Measurements from ENCODE around the gene LPAR1.

DNA sequence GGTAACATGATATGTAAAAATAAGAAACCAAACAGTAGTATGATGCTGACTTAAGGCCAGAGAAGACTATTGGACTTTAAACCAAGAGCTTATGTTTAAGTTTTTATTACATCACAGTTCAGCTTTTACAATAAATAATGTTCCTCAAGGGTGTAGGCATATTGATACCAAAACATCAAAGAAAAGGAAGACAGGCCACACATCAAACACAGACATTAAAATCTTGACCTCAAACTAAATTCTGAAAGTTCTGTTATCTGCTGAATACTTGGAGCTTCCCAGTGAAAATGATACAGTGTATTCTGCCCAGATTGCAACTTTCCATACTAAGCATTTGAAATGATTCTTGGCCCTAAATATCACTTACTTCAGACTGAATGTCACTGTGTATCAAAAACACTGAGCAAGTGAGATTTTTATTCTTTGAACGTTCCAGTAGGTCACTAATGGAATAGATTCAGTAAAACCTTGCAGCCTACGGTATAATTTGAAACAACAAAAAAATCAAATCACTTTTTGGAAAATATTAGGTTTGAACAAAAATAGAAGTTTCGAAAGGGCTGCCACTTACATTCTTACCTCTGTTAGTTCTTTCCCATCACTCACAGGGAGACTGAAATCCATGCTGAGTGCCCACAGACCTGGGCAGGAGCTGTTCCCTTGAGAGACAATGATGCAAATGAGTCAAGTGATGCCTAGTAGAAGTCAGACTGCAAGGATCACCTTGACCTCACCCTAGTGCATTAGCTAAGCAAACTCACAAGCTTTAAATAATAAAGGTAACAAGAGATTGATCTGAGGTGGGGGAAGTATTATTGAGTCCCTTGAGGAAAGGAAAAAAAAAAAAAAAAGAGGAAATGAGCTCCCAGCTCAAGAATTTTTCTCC, 2.5 kb downstream of the LPAR1 start:
- TF ChIP-seq, protein P1, sequence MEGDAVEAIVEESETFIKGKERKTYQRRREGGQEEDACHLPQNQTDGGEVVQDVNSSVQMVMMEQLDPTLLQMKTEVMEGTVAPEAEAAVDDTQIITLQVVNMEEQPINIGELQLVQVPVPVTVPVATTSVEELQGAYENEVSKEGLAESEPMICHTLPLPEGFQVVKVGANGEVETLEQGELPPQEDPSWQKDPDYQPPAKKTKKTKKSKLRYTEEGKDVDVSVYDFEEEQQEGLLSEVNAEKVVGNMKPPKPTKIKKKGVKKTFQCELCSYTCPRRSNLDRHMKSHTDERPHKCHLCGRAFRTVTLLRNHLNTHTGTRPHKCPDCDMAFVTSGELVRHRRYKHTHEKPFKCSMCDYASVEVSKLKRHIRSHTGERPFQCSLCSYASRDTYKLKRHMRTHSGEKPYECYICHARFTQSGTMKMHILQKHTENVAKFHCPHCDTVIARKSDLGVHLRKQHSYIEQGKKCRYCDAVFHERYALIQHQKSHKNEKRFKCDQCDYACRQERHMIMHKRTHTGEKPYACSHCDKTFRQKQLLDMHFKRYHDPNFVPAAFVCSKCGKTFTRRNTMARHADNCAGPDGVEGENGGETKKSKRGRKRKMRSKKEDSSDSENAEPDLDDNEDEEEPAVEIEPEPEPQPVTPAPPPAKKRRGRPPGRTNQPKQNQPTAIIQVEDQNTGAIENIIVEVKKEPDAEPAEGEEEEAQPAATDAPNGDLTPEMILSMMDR (IDR thresholded peaks at IDR 0.05; ENCODE audit: control extremely low read depth in 1 of 3, insufficient read depth in 1 of 3, low read depth in 1 of 3, low read length in 3 of 3) = no peak
- no peak for TF ChIP-seq POLR2AphosphoS5 (IDR thresholded peaks at IDR 0.05; ENCODE audit: low read depth, low read length)
- TF ChIP-seq SP1 (IDR thresholded peaks at IDR 0.05; ENCODE audit: low read depth, low read length) = no peak
- TF ChIP-seq SIN3A (conservative IDR thresholded peaks at IDR 0.05 in 1 of 2, IDR thresholded peaks at IDR 0.05 in 1 of 2; ENCODE audit: low read depth in 1 of 2, low read length in 2 of 2) = no peak
- TF ChIP-seq CEBPB (IDR thresholded peaks at IDR 0.05; ENCODE audit: low read depth, low read length) = no peak
- no peak for TF ChIP-seq POLR2A (IDR thresholded peaks at IDR 0.05; ENCODE audit: control extremely low read depth in 1 of 2, low read depth in 2 of 2, low read length in 2 of 2)
- TF ChIP-seq EP300 (IDR thresholded peaks at IDR 0.05; ENCODE audit: borderline replicate concordance in 1 of 2, low read depth in 2 of 2, low read length in 2 of 2) = no peak
- TF ChIP-seq RFX5 (IDR thresholded peaks at IDR 0.05; ENCODE audit: borderline replicate concordance, low read depth, low read length) = no peak
- TF ChIP-seq SIRT6 (IDR thresholded peaks at IDR 0.05; ENCODE audit: low read length) = no peak
- no peak for TF ChIP-seq TCF12 (IDR thresholded peaks at IDR 0.05; ENCODE audit: low read depth, low read length)
- TF ChIP-seq, protein P2, sequence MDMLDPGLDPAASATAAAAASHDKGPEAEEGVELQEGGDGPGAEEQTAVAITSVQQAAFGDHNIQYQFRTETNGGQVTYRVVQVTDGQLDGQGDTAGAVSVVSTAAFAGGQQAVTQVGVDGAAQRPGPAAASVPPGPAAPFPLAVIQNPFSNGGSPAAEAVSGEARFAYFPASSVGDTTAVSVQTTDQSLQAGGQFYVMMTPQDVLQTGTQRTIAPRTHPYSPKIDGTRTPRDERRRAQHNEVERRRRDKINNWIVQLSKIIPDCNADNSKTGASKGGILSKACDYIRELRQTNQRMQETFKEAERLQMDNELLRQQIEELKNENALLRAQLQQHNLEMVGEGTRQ (IDR thresholded peaks at IDR 0.05; ENCODE audit: low read length) = no peak
- TF ChIP-seq, protein P3, sequence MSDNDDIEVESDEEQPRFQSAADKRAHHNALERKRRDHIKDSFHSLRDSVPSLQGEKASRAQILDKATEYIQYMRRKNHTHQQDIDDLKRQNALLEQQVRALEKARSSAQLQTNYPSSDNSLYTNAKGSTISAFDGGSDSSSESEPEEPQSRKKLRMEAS (IDR thresholded peaks at IDR 0.05) = no peak
- TF ChIP-seq RAD21 (IDR thresholded peaks at IDR 0.05 in 1 of 2, conservative IDR thresholded peaks at IDR 0.05 in 1 of 2; ENCODE audit: low read depth in 2 of 2, low read length in 2 of 2) = no peak
